ENCODE results near the gene P2RY13. TPM values are rescaled to one million over a fixed set of nuclear protein-coding genes. Genes with fewer than 3 reads are reported as not detected.

The P2RY13 gene
- polyA plus RNA-seq, 1 donor from 2014 or later = 0.12 TPM

- Histone ChIP-seq H3K4me2 (ENCODE audit: low read length) (no peak overlapping the region), H4K20me1 (ENCODE audit: insufficient read depth) (no peaks in the 10 kb centered on the region), H3K9ac (ENCODE audit: low read length) (no peak overlapping the region), H3K79me2 (replicated peaks; ENCODE audit: insufficient read depth, low read length) (no peaks in the 10 kb centered on the region), H2AFZ (ENCODE audit: low read depth, low read length) (no peak overlapping the region), H3F3A (ENCODE audit: insufficient read depth, low read length, poor library complexity, severe bottlenecking) (no peaks in the 10 kb centered on the region), H3K27ac (ENCODE audit: low read length) (no peak overlapping the region), H3K36me3 (ENCODE audit: insufficient read depth, low read length) (no peaks in the 10 kb centered on the region), H3K4me3 (ENCODE audit: low read length) (no peak overlapping the region), H3K9me2 (ENCODE audit: insufficient read depth, low read length) (no peaks in the 10 kb centered on the region), H3K9me3 (ENCODE audit: low read length) (no peaks in the 10 kb centered on the region), H3K27me3 (ENCODE audit: insufficient read depth, low read depth, low read length) (no peaks in the 10 kb centered on the region)
- TF ChIP-seq CTCF (IDR thresholded peaks at IDR 0.05; ENCODE audit: poor library complexity, severe bottlenecking) (peak; percentile 77), MXI1 (conservative IDR thresholded peaks at IDR 0.05; ENCODE audit: poor library complexity, severe bottlenecking) (no peak), SMC3 (conservative IDR thresholded peaks at IDR 0.05; ENCODE audit: poor library complexity) (peak; percentile 77), RAD21 (conservative IDR thresholded peaks at IDR 0.05) (peak; percentile 80)
Observed at GRCh38 chr3:151282921-151283320, 46.4 kb downstream of the P2RY13 start.

GRCh38 chr3:151281671-151282324 lies 47.6 kb downstream of the P2RY13 start:
- no peaks in the 10 kb centered on the region for H3F3A ChIP-seq (ENCODE audit: insufficient read depth, low read length, poor library complexity, severe bottlenecking)
- H3K27me3 ChIP-seq (ENCODE audit: insufficient read depth, low read depth, low read length) = no peaks in the 10 kb centered on the region
- no peak overlapping the region for H3K27ac ChIP-seq (ENCODE audit: low read length)
- no peak overlapping the region for H2AFZ ChIP-seq (ENCODE audit: low read depth, low read length)
- TF ChIP-seq CTCF (IDR thresholded peaks at IDR 0.05; ENCODE audit: poor library complexity, severe bottlenecking) (no peak), SMC3 (conservative IDR thresholded peaks at IDR 0.05; ENCODE audit: poor library complexity) (no peak), MXI1 (conservative IDR thresholded peaks at IDR 0.05; ENCODE audit: poor library complexity, severe bottlenecking) (no peak), TAF1 (IDR thresholded peaks at IDR 0.05; ENCODE audit: low read depth) (no peak), RAD21 (conservative IDR thresholded peaks at IDR 0.05) (no peak), REST (IDR thresholded peaks at IDR 0.05; ENCODE audit: borderline replicate concordance) (no peak), EP300 (conservative IDR thresholded peaks at IDR 0.05; ENCODE audit: poor library complexity, severe bottlenecking) (no peak), POLR2AphosphoS5 (IDR thresholded peaks at IDR 0.05) (no peak), EZH2 (IDR thresholded peaks at IDR 0.05; ENCODE audit: borderline replicate concordance, insufficient read depth, low read length, poor library complexity, severe bottlenecking) (no peak)
- no peaks in the 10 kb centered on the region for H4K20me1 ChIP-seq (ENCODE audit: insufficient read depth)
- H3K4me2 ChIP-seq (ENCODE audit: low read length) = no peak overlapping the region
- no peak overlapping the region for H3K4me3 ChIP-seq (ENCODE audit: low read length)
- H3K9ac ChIP-seq (ENCODE audit: low read length) = no peak overlapping the region
- H3K9me3 ChIP-seq (ENCODE audit: low read length) = no peaks in the 10 kb centered on the region
- H3K36me3 ChIP-seq (ENCODE audit: insufficient read depth, low read length) = no peaks in the 10 kb centered on the region
- no peaks in the 10 kb centered on the region for H3K79me2 ChIP-seq (replicated peaks; ENCODE audit: insufficient read depth, low read length)
- no peaks in the 10 kb centered on the region for H3K9me2 ChIP-seq (ENCODE audit: insufficient read depth, low read length)
